HG03558 (cell line): Measurements from ENCODE around the gene ISOC2.

Source experiments
- ATAC-seq: cut with Tn5 transposase; IDR thresholded peaks from one replicate; pipeline ENCODE4 v1.9.1; 2021; ENCODE audit warnings: moderate number of reproducible peaks; ENCODE audit not compliant: unreplicated experiment; ENCODE audit errors: extremely low read depth

Gene ISOC2

GRCh38 chr19:55479451-55480230 lies 18.2 kb upstream of the ISOC2 start:
- no peak for ATAC-seq

GRCh38 chr19:55479045-55479444 lies 17.6 kb upstream of the ISOC2 start:
- ATAC-seq: no peak

GRCh38 chr19:55478364-55478763 lies 16.9 kb upstream of the ISOC2 start:
- ATAC-seq: no peak

GRCh38 chr19:55477905-55478304 lies 16.5 kb upstream of the ISOC2 start:
- ATAC-seq: no peak

- ATAC-seq: peak; percentile 82
Measured at GRCh38 chr19:55476100-55476775, 14.8 kb upstream of the ISOC2 start, which contains the start of gene ZNF628. ZNF628 (plus strand) TSS chr19:55476617; CDS start chr19:55479911, 3,294 bp downstream.

- no peak for ATAC-seq
Measured at GRCh38 chr19:55474269-55475265, 13.1 kb upstream of the ISOC2 start.

- no peak for ATAC-seq
Measured at GRCh38 chr19:55473225-55474012, 12.0 kb upstream of the ISOC2 start.

- ATAC-seq: no peak
Measured at GRCh38 chr19:55472463-55472862, 11.0 kb upstream of the ISOC2 start.

GRCh38 chr19:55471266-55471665 lies 9.8 kb upstream of the ISOC2 start:
- ATAC-seq: no peak

- no peak for ATAC-seq
Measured at GRCh38 chr19:55468054-55468393, 6.6 kb upstream of the ISOC2 start.

- ATAC-seq: no peak
Measured at GRCh38 chr19:55467236-55468053, 6.0 kb upstream of the ISOC2 start.

- ATAC-seq: no peak
Measured at GRCh38 chr19:55466241-55466614, 4.8 kb upstream of the ISOC2 start.

- no peak for ATAC-seq
Measured at GRCh38 chr19:55465460-55466240, 4.2 kb upstream of the ISOC2 start.

- no peak for ATAC-seq
Measured at GRCh38 chr19:55464662-55465054, 3.2 kb upstream of the ISOC2 start, which contains the start of gene C19orf85. C19orf85 (minus strand) TSS chr19:55464751; CDS start chr19:55464554, 197 bp downstream.

GRCh38 chr19:55464039-55464661 lies 2.7 kb upstream of the ISOC2 start:
- no peak for ATAC-seq

- ATAC-seq: no peak
Measured at GRCh38 chr19:55463583-55464031, 2.2 kb upstream of the ISOC2 start.

- no peak for ATAC-seq
Measured at GRCh38 chr19:55462722-55463121, 1.3 kb upstream of the ISOC2 start.
